ENCODE results near the gene PCDHGA10.
"Not testable (repeated sequence)": the region's sequence is repeated elsewhere in the genome, so short reads cannot be mapped to it uniquely, and the experiment has no call there.

The PCDHGA10 gene

DNA sequence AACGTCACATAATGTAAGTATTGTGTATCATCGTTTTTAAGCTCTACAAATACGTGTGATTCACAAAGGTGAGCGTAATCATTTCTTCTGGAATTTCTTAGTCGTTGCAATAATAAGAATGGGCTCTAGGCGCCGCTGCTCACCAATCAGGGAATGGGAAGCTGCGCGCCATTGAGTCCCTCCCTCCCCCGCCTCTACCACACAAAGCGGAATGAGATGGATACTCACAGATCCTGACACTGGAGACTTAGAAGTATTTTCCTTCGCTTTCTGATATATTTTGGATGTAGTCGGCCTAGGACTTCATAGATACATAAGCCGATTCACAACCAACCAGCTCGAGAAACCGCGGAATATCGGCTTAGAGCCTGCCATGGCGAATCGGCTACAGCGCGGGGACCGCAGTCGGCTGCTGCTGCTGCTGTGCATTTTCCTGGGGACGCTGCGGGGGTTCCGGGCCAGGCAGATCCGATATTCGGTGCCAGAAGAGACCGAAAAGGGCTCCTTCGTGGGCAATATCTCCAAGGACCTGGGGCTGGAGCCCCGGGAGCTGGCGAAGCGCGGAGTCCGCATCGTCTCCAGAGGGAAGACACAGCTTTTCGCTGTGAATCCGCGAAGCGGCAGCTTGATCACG lies 8.2 kb downstream of the PCDHGA10 start, which contains the start of gene PCDHGA11:
Gene PCDHGA11, plus strand, starts transcription at position 197 of the 634 bp plus-strand sequence. Its CDS starts 177 bp downstream, at position 374.
- in situ Hi-C loops (cut with MboI; ENCODE audit: low sequenced_read_pairs), result no loop called here

DNA sequence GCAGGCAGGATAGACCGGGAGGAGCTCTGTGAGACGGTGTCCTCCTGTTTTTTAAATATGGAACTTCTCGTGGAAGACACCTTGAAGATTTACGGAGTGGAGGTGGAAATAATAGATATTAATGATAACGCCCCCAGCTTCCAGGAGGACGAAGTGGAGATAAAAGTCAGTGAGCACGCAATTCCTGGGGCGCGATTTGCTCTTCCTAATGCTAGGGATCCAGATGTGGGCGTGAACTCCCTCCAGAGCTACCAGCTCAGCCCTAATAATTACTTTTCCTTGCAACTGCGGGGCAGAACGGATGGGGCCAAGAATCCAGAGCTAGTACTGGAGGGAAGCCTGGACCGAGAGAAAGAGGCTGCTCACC lies 8.7 kb downstream of the PCDHGA10 start:
- in situ Hi-C loops (cut with MboI; ENCODE audit: low sequenced_read_pairs), result no loop called here

DNA sequence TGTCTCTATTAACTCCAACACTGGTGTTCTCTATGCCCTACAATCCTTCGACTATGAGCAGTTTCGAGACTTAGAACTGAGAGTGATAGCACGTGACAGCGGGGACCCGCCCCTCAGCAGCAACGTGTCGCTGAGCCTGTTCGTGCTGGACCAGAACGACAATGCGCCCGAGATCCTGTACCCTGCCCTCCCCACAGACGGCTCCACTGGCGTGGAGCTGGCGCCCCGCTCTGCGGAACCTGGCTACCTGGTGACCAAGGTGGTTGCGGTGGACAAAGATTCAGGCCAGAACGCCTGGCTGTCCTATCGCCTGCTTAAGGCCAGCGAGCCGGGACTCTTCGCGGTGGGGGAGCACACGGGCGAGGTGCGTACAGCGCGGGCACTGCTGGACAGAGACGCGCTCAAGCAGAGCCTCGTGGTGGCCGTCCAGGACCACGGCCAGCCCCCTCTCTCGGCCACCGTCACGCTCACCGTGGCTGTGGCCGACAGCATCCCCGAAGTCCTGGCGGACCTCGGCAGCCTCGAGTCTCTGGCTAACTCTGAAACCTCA lies 10.0 kb downstream of the PCDHGA10 start:
- in situ Hi-C loops (cut with MboI; ENCODE audit: low sequenced_read_pairs), result no loop called here

DNA sequence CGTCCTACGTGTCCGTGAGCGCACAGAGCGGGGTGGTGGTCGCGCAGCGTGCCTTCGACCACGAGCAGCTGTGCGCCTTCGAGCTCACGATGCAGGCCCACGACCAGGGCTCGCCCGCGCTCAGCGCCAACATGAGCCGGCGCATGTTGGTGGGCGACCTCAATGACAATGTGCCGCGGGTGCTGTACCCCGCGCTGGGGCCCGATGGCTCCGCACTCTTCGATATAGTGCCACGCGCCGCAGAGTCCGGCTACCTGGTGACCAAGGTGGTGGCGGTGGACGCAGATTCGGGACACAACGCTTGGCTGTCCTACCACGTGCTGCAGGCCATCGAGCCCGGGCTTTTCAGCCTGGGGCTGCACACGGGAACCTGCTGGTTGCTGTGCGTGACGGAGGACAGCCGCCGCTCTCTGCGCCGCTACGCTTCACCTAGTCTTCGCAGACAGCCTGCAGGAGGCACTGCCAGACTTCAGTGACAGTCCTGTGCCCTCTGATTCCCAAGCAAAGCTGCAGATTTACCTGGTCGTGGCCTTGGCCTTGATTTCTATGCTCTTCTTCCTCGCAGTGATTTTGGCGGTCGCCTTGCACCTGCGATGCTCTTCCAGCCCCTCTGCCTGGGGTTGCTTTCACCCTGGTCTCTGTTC lies 15.1 kb downstream of the PCDHGA10 start:
- in situ Hi-C loops (cut with MboI; ENCODE audit: low sequenced_read_pairs), result no loop called here

DNA sequence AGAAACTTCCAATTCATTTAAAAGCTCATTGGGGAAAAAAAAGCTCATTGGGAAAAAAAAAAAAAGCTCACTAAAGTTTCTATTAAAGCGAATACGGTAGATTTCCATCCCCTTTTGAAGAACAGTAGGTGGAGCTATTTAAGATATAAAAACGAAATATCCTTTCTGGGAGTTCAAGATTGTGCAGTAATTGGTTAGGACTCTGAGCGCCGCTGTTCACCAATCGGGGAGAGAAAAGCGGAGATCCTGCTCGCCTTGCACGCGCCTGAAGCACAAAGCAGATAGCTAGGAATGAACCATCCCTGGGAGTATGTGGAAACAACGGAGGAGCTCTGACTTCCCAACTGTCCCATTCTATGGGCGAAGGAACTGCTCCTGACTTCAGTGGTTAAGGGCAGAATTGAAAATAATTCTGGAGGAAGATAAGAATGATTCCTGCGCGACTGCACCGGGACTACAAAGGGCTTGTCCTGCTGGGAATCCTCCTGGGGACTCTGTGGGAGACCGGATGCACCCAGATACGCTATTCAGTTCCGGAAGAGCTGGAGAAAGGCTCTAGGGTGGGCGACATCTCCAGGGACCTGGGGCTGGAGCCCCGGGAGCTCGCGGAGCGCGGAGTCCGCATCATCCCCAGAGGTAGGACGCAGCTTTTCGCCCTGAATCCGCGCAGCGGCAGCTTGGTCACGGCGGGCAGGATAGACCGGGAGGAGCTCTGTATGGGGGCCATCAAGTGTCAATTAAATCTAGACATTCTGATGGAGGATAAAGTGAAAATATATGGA lies 17.7 kb downstream of the PCDHGA10 start, which contains the start of gene PCDHGA12:
Gene PCDHGA12, plus strand, starts transcription at position 176 of the 782 bp plus-strand sequence. Its CDS starts 253 bp downstream, at position 429.
- in situ Hi-C loops (cut with MboI; ENCODE audit: low sequenced_read_pairs), result no loop called here

DNA sequence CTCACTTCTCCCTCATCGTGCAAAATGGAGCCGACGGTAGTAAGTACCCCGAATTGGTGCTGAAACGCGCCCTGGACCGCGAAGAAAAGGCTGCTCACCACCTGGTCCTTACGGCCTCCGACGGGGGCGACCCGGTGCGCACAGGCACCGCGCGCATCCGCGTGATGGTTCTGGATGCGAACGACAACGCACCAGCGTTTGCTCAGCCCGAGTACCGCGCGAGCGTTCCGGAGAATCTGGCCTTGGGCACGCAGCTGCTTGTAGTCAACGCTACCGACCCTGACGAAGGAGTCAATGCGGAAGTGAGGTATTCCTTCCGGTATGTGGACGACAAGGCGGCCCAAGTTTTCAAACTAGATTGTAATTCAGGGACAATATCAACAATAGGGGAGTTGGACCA lies 18.5 kb downstream of the PCDHGA10 start:
- in situ Hi-C loops (cut with MboI; ENCODE audit: low sequenced_read_pairs), result no loop called here

DNA sequence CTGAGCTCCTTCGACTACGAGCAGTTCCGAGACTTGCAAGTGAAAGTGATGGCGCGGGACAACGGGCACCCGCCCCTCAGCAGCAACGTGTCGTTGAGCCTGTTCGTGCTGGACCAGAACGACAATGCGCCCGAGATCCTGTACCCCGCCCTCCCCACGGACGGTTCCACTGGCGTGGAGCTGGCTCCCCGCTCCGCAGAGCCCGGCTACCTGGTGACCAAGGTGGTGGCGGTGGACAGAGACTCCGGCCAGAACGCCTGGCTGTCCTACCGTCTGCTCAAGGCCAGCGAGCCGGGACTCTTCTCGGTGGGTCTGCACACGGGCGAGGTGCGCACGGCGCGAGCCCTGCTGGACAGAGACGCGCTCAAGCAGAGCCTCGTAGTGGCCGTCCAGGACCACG lies 19.5 kb downstream of the PCDHGA10 start:
- in situ Hi-C loops (cut with MboI; ENCODE audit: low sequenced_read_pairs), result not testable (repeated sequence)

DNA sequence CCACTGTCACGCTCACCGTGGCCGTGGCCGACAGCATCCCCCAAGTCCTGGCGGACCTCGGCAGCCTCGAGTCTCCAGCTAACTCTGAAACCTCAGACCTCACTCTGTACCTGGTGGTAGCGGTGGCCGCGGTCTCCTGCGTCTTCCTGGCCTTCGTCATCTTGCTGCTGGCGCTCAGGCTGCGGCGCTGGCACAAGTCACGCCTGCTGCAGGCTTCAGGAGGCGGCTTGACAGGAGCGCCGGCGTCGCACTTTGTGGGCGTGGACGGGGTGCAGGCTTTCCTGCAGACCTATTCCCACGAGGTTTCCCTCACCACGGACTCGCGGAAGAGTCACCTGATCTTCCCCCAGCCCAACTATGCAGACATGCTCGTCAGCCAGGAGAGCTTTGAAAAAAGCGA lies 19.9 kb downstream of the PCDHGA10 start:
- in situ Hi-C loops (cut with MboI; ENCODE audit: low sequenced_read_pairs), result not testable (repeated sequence)

DNA sequence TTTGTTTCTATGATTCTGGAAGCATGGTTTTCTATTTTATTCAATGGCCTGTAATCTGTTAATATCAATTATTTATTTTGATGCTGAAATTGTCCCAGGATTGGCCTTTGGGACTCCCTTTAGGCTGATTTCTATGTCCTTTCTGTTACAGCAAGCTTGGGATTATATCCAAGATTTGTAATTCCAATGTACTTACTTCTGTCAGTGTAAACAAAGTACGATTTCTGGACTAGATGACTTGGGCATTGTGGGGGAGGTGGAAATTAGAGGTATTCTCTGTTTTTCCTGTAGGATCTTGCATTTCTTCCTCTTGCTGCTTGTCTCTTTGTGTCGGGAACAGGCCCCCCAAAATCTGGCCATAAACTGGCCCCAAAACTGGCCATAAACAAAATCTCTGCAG lies 21.2 kb downstream of the PCDHGA10 start:
- in situ Hi-C loops (cut with MboI; ENCODE audit: low sequenced_read_pairs), result no loop called here

DNA sequence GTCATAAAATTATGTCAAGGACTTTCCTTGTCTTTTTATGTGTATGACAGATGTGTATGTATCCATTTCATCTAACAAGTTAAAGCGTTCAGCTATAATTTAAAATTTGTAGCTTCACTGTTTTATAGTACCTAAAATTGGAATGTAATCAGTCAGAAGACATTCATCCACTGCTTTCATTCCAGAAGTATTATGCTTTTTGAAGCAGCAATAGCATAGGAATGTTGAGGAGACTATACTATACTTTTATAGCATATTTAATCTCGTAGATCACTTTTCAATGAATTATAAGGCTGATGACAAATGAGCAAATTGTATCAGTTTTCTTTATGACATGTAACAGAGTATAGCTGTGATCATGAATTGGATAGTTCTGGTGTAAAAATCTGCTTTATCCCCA lies 24.4 kb downstream of the PCDHGA10 start:
- in situ Hi-C loops (cut with MboI; ENCODE audit: low sequenced_read_pairs), result no loop called here

DNA sequence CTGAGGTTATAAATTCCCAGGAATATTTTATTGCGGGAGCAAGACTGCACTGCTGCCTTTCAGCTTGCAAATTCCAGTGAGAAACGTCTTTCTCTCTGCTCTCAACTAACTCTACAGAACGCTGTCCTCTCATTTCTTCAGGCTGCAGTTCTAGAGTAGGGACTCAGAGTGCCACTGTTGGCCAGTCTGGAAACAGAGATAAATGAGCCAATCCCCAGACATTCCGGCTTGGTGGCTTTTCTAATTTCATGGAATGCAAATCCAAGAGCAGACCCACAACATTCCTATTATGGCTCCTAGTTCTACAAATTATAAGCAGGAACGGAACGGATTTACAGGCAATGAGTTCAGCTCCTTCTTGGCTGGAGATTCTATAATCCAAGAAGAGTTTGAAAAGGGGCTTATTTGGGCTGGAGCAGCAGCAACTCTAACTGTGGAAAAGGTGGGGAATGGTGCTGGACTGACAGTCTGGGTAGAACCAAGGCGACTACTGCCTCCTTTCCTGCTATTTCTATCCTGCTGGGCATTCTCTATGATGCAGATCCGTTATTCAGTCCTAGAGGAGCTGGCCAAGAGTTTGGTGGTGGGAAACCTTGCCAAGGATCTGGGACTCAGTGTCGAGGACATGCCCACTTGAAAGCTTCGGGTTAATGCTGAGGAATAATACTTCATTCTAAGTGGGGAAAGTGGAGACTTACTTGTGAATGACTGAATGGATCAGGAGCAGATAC lies 26.8 kb downstream of the PCDHGA10 start:
- in situ Hi-C loops (cut with MboI; ENCODE audit: low sequenced_read_pairs), result no loop called here

DNA sequence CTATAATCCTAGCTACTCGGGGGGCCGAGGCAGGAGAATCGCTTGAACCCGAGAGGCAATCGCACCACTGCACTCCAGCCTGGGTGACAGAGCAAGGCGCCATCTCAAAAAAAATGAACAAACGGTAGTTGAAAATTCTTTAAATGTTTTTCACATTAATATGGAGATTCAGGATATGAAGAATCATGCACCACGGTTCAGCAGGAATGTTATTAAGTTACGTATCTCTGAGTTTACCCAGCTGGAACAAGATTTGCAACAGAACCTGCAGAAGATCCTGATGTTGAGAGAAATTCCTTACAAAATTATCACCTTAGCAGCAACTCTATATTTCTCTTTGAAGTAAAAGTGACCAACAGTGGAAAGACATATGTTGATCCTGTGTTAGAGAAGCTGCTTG lies 27.6 kb downstream of the PCDHGA10 start:
- in situ Hi-C loops (cut with MboI; ENCODE audit: low sequenced_read_pairs), result no loop called here

DNA sequence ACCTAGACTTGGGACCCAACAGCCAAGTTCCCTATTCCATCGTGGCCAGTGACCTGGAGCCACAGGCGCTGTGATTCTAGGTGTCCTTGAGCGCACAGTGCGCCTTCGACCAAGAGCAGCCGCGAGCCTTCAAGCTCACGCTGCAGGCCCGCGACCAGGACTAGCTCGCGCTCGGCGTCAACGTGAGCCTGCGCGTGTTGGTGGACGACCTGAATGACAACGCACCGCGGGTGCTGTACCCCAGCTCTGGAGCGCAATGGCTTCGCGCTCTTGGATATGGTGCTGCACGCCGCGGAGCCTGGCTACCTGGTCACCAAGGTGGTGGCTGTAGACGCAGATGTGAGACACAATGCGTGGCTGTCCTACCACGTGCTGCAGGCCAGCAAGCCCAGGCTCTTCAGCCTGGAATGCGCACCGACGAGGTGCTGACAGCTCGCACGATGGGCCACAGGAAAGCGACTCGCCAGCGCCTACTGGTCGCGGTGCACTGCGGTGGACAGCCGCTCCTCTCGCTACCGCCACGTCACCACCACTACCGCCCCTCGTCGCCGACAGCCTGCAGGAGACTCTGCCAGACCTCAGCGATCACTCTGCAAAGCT lies 28.9 kb downstream of the PCDHGA10 start:
- in situ Hi-C loops (cut with MboI; ENCODE audit: low sequenced_read_pairs), result no loop called here

DNA sequence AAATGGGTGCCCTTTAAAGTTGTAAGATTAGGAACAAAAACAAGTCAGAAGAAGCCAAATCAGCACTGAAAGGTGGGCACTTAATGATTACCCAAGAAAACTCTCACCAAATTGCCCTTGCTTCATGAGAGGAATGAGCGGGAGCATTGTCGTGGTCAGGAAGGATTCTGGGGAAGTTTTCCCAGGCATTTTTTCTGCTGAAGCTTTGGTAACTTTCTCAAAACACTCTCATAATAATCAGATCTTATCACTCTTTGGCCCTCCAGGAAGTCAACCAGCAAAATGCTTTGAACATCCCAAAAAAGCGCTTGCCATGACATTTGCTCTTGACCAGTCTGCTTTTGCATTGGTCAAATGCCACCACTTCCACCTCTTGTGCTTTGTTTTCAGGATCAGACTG lies 52.6 kb downstream of the PCDHGA10 start:
- in situ Hi-C loops (cut with MboI; ENCODE audit: low sequenced_read_pairs), result no loop called here

All from HL-60/S4 treated with retinoic acid at 250 ng/mL for 4 days and 3 days (cell line).